SIG-M5 treated with dmso at 0.1 percent for 504 hours (cell line): Measurements from ENCODE around the gene CLDN24.

Experiments
- DNase-seq: peaks from one replicate; lab custom pipeline; 2025; ENCODE audit not compliant: unreplicated experiment; lab: John Stamatoyannopoulos, UW

Gene CLDN24

GRCh38 chr4:183322326-183322725 is at the start of gene CLDN24:
TSS of gene CLDN24 (minus strand) at chr4:183322426. CDS start at chr4:183322426, 0 bp downstream.
- DNase-seq, result no peak

- no peak for DNase-seq
These were observed 48.6 kb upstream of the CLDN24 start for GRCh38 chr4:183370786-183371185.

- no peak for DNase-seq
These were observed 46.8 kb upstream of the CLDN24 start for GRCh38 chr4:183369073-183369472.

GRCh38 chr4:183366206-183366835 is 44.1 kb upstream of the CLDN24 start:
- no peak for DNase-seq

- no peak for DNase-seq
These were observed 41.8 kb upstream of the CLDN24 start for GRCh38 chr4:183364025-183364424.

GRCh38 chr4:183362916-183363542 is 40.8 kb upstream of the CLDN24 start:
- DNase-seq, result no peak

GRCh38 chr4:183362036-183362435 is 39.8 kb upstream of the CLDN24 start:
- DNase-seq, result no peak

GRCh38 chr4:183360161-183360919 is 38.1 kb upstream of the CLDN24 start:
- DNase-seq, result no peak

GRCh38 chr4:183358215-183358755 is 36.1 kb upstream of the CLDN24 start:
- DNase-seq, result no peak

- DNase-seq, result no peak
These were observed 34.9 kb upstream of the CLDN24 start for GRCh38 chr4:183356931-183357675.

GRCh38 chr4:183356173-183356830 is 34.1 kb upstream of the CLDN24 start:
- DNase-seq, result no peak

GRCh38 chr4:183355405-183355804 is 33.2 kb upstream of the CLDN24 start:
- no peak for DNase-seq

- no peak for DNase-seq
These were observed 32.0 kb upstream of the CLDN24 start for GRCh38 chr4:183354219-183354618.

- DNase-seq, result no peak
These were observed 31.3 kb upstream of the CLDN24 start for GRCh38 chr4:183353557-183353956.

GRCh38 chr4:183352546-183352945 is 30.3 kb upstream of the CLDN24 start:
- DNase-seq, result no peak

GRCh38 chr4:183350317-183351071 is 28.3 kb upstream of the CLDN24 start:
- DNase-seq, result no peak

- no peak for DNase-seq
These were observed 27.4 kb upstream of the CLDN24 start for GRCh38 chr4:183349673-183350072.

GRCh38 chr4:183348706-183349659 is 26.8 kb upstream of the CLDN24 start:
- DNase-seq, result no peak

GRCh38 chr4:183348136-183348535 is 25.9 kb upstream of the CLDN24 start:
- DNase-seq, result no peak
